ENCODE measurements around the gene SLC2A1.
A peak's percentile ranks its signal among the peaks of the same experiment; 100 is the strongest.

The SLC2A1 gene

DNA sequence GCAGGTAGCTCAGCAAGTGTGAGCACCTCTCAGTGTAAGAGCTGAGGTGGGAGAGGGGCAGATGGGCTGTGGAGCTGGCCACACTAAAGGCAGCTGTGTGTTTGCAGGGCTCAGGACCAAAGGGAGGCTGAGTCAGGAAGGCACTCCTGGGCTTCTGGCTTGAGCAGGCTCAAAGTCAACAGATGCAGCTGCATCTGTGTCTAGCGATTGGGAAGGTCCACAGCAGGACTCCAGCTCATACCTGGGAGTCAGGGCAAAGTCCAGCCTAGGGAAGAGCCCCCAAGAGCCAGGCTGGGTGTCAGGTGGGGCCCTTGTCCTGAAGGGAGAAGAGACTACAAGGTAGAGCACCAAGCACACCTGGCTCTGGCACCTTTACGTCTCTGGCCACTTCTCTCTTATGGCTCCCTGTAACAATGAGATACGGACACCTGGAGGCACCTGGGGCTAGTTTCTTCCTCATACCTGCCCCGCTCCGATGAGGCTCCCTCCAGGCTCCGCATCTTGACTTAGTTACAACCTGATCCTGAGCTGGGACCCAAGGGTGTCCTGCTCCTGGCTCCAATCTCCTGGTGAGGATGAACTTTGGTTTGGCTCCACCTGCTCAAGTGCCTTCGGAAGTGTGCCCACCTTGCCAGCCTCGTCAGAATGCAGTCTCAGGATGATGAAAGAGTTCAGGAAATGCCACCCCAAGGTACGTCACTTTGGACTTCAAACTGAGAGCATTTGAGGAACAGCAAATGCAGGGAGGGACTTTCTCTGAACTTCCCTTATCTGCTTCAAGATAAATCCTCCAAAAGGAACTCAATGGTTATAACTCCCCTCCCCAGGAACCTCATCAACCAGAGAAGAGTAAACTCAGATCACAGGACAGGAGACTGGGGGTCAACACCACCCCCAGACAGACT lies 21.5 kb upstream of the SLC2A1 start:
- DNase-seq (ENCODE audit: low spot score), result no peak

DNA sequence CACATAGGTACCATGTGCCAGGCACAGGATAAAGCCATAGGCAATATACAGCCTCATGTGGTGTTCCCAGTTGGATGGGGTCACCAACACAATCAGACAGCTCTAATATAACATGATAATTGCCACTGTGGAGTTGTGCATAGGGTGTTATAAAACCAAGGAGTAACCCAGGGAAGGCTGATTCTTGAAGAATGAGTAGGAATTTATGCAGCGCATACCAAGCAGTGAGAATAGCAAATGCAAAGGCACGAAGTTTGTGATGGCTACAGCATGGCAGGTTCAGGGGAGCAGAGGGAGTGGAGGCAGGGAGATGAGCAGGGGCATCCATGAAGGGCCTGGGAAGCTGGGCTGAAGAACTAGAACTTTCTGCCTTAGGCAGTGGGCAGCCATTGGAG lies 20.4 kb upstream of the SLC2A1 start:
- DNase-seq (ENCODE audit: low spot score), result no peak

DNA sequence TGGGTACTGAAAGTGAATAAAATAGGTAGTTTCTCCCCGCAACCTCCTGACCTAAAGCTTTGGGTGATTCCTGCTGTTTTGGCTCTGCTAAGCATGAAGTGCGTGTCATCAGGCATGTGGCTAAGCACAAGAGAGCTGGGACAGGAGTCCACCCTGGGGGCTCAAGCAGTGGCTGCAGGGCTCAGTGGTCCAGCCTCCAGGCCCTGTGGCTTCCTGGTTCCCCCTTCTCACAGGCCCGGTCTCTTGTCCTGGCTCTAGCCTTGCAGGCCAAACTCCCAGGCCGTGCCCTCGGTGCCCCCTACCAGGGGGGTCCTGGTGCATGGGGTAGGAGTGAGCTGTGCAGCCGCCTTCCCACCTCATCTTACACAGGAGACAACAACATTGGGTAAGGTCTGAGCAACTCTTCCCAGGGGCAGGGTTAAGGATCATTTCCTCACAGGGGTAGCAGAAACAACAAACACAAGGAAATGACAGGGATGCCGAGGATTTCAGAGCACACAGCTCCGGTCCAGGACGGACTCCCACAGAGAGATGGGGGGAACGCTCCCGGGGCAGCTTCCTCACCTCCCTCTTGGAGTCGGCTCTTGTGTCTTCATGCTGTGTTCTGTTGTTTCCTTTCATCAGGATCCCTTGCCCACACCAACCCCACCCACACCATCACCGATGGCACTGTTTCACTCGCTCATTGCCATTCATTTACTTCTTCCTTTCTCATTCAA lies 19.8 kb upstream of the SLC2A1 start:
- no peak for DNase-seq (ENCODE audit: low spot score)

DNA sequence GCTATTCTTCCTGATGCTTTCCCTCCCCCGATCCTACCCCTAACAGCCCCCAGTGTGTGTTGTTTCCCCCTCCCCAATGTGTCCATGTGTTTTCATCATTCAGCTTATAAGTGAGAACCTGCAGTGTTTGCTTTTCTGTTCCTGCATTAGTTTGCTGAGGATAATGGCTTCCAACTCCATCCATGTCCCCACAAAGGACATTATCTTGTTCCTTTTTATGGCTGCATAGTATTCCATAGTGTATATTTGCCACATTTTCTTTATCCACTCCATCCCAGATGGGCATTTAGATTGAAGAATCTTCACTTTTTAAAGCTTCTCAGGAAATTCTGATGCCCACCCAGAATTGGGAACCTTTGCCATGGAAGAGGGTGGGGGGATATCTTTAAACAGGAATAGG lies 19.0 kb upstream of the SLC2A1 start:
- DNase-seq (ENCODE audit: low spot score), result no peak

DNA sequence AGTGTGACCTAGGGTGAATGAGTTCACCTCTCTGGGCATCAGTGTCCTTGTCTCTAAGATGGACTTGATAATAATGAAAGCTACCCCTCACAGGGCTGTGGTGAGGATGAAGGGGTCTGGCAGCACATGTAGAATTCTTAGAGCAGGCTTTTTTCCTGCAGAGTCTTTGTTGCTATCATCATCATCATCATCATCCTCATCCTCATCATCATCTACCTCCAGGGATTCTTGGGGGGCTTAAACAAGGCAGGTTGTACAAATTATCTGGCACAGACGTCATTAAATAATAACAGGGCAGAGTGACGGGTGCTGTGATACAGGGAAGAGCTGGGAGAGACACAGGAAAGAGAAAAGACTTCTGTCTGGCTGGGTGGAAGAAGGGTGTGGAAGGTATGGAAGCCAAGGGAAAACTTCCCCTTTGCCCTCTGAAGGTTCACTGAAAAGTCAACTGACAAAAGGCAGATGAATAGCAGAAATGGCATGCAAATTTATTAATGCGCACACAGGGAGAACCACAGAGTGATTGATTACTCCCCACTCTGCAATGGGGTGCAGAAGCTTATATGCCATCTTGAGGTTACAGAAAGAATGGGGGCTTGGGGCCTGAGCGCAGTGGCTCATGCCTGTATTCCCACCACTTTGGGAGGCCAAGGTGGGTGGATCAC lies 17.0 kb upstream of the SLC2A1 start:
- no peak for DNase-seq (ENCODE audit: low spot score)

DNA sequence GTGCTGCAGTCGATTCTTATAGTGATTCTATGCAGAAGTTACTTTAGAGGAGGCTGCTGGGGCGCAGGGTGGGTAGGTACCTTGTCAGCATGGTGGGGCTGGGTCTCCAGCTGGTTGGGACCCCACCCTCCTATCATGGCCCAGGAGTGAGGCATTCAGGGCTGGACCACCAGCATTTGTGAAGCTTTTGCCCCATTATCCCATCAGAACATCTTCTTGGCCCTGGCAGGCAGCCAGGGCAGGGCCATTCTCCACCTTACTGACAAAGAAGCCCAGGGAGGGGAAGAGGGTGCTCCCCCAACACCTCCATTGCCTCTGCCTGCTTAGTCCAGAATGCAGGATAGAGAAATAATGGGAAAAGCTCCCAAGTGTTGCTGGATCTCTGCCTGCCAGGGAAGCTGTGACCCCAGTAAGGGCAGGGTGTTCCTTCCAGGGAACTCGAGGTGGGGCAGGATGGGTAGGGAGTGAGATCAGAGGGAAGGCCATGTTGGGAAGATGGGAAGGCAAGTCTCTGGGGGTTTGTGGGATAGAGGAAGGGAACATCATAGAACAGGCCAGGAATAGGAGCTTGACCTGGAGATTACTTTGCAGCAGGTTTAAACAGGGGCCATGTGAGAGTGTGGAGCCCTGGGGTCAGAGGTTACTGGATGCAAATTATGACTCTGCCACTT lies 16.2 kb upstream of the SLC2A1 start:
- no peak for DNase-seq (ENCODE audit: low spot score)

DNA sequence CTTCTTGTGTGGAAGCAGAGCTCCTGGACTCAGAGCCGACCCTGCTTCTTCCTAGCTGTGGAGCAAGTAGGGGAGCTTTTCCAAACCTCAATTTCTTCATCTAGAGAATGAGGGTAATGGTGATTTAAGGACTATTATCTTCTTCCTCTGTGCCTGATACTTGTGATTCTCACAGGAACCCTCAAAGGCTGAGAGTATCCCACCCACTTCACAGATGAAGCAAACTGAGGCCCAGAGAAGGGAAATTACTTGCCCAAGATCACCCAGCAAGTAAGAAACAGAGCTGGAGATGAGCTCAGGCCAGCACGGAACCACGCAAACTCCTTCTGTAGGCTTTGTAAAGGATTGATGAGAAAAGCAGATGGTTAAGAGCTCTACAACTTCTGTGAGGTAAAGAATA lies 15.1 kb upstream of the SLC2A1 start:
- DNase-seq (ENCODE audit: low spot score), result no peak

DNA sequence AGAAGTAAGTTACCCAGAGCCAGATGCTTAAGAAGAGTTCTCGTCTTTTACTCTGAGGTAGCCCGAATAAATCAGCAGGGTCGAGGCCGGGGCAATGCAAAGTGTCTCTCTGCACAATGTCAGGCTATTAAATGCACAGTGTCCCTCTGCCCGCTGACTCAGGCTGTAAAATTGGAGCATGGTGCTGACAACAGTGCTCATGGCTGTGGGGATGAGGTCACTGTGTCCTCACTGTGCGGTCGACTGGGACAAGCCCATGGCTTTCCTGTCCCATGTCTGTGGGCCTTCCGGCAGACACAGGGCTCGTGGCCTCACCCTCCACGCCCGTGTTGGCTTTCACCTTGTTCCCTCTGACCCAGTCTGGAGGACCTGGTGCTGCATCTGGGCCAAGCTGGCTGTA lies 14.6 kb upstream of the SLC2A1 start:
- no peak for DNase-seq (ENCODE audit: low spot score)

DNA sequence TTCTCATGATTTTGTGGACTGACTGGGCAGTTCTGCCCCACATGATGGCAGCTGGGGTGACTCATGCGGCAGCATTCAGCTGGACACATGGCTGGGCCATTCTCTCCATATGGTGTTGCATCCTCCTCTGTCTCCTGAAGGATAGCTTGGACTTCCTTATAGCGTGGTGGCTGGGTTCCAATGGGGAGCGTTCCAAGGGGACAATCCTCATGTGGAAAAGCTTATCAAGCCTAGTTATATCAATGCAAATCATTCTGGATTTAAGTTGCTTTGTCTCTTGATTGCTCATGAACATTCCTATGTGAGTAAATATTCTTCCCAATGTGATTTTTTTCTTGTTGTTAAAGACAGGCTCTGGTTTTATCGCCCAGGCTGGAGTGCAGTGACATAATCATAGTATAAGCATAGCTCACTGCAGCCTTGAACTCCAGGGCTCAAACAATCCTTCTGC lies 13.2 kb upstream of the SLC2A1 start:
- no peak for DNase-seq (ENCODE audit: low spot score)

DNA sequence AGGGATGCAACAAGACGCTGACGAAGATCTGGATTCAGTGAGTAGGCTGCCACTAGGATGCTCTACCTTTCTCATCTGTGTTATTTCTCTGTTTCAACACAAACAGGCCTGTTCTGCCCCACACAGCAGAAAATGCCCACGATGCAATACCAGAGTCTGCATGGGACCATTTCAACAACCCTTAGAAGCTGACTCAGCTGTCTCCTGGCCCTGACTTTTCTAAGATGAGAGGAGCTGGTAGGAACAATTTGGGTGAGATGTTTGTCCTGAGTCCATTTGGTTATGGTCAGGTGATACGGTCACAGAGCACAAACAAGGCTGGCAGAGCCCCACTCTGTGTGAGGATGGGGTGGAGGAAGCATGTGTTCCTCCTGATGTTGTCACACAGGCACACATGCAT lies 11.5 kb upstream of the SLC2A1 start:
- no peak for DNase-seq (ENCODE audit: low spot score)

DNA sequence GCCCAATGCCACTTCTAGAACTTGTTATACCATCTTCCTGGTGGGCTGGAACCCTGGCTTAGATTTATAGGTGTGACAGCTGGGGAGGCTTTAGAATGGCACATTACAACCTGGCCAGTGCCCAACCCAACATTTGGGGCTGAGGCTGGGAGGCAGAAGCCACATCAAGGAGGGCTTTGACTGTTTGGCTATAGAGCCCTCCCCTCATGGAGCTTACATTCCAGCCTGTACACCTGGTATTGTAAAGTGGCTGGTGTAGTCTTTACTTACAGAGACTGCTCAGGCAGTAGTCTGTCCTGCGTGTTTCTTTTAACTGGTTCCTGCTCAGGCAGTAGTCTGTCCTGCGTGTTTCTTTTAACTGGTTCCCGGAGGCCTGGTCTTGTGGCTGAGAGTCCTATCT lies 10.0 kb upstream of the SLC2A1 start:
- DNase-seq (ENCODE audit: low spot score), result no peak

DNA sequence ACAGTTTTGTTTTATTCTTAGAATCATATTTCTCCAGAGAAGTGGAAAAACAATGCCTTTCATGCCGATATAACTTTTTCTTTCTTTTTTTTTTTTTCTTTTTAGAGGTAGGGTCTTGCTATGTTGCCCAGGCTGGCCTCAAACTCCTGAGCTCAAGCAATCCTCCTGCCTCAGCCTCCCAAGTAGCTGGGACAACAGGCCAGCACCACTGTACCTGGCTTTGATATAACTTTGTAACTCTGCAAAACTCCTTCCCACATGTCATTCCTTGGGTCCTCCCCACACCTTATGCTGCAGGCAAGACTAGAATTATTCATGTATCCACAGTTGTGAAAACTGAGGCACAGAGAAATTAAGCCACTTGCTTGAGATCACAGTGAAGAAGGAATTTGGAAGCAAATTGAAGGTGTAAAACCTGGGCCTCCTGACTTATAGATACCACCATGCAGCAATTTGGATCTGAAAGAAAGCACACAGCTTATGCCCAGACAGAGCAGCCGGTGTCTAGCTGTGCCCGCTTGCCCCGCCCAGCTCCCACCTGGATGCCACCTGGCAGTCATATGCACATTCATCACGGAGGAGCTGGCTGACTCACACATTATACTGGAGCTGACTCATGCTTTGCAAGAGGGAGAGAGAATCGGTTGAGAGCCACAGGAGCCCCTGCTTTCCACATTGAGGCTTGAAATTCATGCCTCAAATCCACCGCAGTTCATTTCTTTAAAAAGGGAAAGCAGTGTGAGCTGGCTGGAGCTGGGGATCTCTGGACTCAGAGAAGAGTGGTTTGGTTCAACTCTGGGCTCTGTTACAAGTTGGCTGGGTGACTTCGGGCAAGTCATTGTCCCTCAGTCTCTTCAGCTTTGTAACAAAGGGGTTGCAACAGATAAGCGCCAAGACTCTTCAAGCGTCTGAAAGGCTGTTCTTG lies 8.3 kb upstream of the SLC2A1 start:
- peak; percentile 58 for DNase-seq (ENCODE audit: low spot score)

DNA sequence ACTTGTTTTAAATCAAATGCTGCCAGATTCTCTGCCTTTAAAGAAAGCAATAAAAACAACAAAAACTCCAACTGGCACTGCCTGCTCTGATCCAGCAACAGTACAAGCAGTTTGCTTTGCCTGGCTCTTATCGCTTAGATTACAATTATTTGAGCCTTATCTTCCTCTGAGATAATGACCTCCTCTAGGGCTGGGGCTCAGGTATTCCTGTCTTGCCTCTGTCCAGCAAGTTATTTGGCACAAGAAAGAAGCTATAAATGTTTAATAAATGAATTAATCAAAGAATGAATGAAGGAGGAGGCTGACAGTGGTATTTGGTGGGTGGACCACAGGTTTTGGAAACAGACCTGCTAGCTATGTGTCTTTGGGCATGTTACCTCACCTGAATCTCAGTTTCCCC lies 6.7 kb upstream of the SLC2A1 start:
- DNase-seq (ENCODE audit: low spot score), result no peak

DNA sequence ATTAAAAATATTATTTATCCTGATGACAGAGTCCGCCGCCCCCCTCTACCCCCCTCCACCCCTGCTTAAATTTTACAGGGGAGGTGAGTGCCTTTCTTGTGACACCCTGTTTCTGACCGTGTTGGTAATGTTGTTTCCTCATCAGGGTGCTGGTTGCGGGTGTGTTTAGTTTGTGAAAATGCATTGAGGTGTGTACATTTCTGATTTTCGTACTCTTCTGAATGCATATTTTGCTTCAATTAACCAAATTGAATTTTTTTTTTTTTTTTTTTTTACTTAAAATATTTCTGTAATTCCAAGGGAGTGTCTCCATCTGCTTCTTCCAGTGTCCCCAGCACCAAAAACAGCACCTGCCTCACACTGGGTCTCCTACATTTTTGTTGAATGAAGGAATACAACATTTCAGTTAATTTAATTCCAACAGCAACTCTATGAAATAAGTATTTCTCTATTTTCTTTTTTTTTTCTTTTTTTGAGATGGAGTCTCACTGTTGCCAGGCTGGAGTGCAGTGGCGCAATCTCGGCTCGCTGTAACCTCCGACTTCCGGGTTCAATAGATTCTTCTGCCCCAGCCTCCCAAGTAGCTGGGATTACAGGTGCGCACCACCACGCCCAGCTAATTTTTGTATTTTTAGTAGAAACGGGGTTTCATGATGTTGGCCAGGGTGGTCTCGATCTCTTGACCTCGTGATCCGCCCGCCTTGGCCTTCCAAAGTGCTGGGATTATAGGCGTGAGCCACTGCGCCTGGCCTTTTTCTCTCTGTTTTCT lies 5.6 kb upstream of the SLC2A1 start:
- no peak for DNase-seq (ENCODE audit: low spot score)

DNA sequence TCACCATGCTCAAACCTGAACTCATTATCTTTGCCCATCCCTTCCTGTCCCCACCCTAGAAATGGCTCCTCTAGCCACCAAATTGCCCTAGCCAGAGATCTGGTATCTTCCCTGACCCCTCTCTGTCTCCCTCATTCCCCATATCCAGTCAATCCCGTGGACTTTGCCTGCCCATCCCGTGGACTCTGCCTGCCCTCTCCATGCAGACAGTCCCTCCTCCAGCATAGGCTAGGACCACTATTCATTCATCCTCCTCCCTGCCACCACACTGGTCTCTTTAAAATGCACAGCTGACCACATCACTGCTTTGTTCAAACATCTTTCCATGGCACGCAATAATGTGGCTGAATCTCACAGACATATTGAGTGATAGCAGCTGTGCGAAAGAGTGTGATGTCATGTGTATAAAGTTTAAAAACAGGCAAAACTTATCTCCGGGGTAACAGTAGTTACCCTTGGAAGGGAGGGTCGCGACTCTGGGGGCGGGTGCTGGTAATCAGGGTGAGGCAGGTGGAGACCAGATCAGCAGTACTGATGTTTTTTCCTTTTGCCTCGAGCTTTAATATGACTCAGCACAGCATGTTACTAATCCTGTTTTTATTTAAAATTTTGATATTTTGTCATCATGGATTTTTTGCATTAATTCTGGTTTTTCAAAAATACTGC lies 4.8 kb upstream of the SLC2A1 start:
- DNase-seq (ENCODE audit: low spot score), result no peak

DNA sequence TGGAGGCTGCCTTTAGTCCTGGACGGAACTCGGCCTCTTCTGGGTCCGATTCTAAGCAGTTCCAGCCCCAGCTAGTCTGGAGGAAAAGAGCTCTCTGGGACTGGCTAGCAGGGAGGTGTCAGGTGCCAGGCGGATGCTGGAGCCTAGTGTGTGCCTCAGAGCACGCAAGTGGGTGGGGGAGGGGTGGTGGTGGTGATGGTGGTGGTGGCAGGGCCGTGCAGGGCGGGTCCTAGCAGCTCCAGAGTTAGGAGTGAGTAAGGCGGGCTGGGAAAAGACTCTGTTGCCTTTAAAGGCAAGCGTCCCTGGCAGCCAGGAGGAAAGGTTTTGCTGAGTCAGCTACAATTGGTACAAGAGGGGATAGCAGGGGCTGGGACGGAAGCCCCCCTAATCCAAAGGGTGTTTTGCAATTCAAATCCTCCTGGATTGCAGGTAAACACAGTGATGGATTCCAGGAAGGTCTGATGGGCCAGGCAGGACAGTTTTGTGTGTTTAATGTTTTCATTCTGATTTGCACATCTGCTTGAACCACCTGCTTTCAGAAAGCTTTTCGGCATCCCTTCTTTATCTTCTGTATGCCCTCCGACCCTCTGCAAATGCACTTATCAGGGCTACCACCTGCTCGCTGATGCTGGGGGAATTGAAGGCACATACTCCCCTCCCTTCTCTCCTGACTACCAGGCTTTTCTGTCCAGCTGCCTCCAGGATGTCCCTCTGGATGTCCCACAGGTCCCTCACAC lies 4.1 kb upstream of the SLC2A1 start:
- no peak for DNase-seq (ENCODE audit: low spot score)

DNA sequence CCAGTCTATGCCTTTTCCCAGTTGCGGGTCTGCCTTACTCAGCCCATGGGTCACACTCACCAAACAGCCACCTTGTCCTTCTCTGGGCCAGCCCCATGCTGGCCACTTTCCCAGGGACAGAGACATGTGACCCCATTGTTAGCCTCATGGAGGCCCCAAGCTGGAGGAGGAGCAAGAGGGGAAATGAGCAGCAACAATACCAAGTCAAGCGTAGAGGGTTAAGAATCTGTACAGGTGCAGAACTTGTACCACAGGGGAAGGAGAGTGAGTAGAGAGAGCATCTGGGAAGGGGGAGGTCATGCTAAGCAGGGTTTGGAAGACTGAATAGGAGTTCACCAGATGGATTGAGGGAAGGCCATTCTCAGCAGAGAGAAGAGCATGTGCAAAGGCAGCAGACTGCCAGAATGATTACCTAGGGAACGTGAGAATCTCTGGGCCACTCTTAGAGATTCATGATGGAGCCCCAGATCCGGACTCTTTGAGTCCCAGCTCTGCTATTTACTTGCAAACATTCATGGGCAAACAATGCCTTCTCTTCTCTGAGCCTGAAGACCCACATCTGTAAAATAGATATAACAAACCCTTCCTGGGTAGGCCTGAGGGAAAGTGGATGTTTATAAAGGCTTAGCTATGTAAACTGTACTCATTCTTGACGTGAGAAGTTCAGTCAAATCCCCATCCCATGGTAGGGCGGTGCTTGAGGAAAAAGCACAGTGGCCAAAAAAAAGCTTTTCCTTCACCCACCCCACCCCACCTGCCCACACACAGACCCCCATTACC lies 2.8 kb upstream of the SLC2A1 start:
- DNase-seq (ENCODE audit: low spot score), result no peak

DNA sequence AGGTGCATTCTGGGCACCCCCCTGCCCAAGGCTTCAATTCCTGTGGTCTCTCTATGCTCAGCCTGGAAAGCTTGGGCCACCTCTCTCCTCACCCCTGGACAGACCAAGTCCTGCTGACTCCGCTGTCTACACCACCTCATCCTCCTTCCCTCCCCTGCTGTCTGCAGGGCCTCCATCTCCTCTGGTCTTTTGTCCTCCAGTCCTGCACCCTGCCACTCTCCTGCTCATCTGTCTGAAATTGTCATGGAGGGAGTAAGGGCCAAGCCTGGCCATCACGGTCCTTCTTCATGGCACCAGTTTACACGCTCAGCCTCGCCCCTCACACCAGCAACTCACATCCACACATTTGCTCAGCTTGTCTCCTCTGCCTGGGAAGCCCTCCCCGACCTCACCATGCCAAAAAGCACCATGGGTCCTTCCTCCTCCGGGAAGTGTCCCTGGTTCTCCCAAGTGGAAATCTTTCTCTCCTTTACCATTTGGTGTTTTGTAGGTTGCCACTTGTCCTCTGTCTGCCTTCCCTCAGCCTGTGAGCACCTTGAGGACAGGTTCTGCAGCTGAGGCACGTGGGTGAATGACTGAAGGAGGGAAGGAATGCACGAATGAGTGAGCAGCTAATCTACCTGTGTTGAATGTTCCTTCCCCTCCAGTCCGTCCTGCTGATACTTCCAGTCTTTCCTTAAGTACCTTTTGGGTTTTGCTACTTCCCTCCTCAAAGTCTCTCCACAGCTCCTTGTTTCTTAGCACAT lies 2.1 kb upstream of the SLC2A1 start:
- no peak for DNase-seq (ENCODE audit: low spot score)

Measured in COLO829 (cell line).